Panc1 (cell line): ENCODE measurements around the gene SOS2.
"Not testable (repeated sequence)": the region's sequence is repeated elsewhere in the genome, so short reads cannot be mapped to it uniquely, and the experiment has no call there.

Source experiments
- CTCF ChIP-seq: fragments of 450-650 bp; IDR thresholded peaks from 2 replicates; pipeline ENCODE4 v1.5.1; 2017; ENCODE audit warnings: mild to moderate bottlenecking
- POLR2AphosphoS5 ChIP-seq: IDR thresholded peaks from 2 replicates; pipeline ENCODE4 v1.6.1; 2012; ENCODE audit warnings: mild to moderate bottlenecking, low read depth, low read length, moderate library complexity
- TCF7L2 ChIP-seq: IDR thresholded peaks from 2 replicates; pipeline ENCODE4 v1.6.1; 2011; ENCODE audit warnings: mild to moderate bottlenecking, low read depth, low read length, inconsistent platforms
- TF ChIP-seq, protein P1 (sequence below), 2 experiments: IDR thresholded peaks; 2 replicates each; pipeline ENCODE4 v1.6.1; 2011 to 2012; ENCODE audit warnings: low read depth in 2 of 2, control low read depth in 1 of 2, low read length in 1 of 2, mild to moderate bottlenecking in 1 of 2, moderate library complexity in 1 of 2; ENCODE audit not compliant: insufficient read depth in 1 of 2

DNA sequence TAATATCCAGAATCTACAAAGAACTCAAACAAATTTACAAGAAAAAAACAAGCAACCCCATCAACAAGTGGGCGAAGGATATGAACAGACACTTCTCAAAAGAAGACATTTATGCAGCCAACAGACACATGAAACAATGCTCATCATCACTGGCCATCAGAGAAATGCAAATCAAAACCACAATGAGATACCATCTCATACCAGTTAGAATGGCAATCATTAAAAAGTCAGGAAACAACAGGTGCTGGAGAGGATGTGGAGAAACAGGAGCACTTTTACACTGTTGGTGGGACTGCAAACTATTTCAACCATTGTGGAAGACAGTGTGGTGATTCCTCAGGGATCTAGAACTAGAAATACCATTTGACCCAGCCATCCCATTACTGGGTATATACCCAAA is 152.3 kb downstream of the SOS2 start:
- TF ChIP-seq TCF7L2, CTCF, POLR2AphosphoS5: not testable (repeated sequence)
- TF ChIP-seq, protein P1, sequence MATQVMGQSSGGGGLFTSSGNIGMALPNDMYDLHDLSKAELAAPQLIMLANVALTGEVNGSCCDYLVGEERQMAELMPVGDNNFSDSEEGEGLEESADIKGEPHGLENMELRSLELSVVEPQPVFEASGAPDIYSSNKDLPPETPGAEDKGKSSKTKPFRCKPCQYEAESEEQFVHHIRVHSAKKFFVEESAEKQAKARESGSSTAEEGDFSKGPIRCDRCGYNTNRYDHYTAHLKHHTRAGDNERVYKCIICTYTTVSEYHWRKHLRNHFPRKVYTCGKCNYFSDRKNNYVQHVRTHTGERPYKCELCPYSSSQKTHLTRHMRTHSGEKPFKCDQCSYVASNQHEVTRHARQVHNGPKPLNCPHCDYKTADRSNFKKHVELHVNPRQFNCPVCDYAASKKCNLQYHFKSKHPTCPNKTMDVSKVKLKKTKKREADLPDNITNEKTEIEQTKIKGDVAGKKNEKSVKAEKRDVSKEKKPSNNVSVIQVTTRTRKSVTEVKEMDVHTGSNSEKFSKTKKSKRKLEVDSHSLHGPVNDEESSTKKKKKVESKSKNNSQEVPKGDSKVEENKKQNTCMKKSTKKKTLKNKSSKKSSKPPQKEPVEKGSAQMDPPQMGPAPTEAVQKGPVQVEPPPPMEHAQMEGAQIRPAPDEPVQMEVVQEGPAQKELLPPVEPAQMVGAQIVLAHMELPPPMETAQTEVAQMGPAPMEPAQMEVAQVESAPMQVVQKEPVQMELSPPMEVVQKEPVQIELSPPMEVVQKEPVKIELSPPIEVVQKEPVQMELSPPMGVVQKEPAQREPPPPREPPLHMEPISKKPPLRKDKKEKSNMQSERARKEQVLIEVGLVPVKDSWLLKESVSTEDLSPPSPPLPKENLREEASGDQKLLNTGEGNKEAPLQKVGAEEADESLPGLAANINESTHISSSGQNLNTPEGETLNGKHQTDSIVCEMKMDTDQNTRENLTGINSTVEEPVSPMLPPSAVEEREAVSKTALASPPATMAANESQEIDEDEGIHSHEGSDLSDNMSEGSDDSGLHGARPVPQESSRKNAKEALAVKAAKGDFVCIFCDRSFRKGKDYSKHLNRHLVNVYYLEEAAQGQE (IDR thresholded peaks at IDR 0.05; ENCODE audit: insufficient read depth in 1 of 2, low read depth in 2 of 2, low read length in 1 of 2) = not testable (repeated sequence)
